Memory B cell (primary cell): ENCODE data around the gene PFAS.
"Not testable (repeated sequence)": the region's sequence is repeated elsewhere in the genome, so short reads cannot be mapped to it uniquely, and the experiment has no call there.

ENCODE experiments used
- ATAC-seq: fragments of 150-1000 bp; cut with Tn5 transposase; 2 replicates; pipeline ENCODE4 v1.10.0; 2021; ENCODE audit warnings: low read depth, mild to moderate bottlenecking, moderate library complexity
- DNase-seq, 2 donors: peaks; one replicate each; pipeline ENCODE4 v3.0.0; 2022; ENCODE audit warnings: low spot score in 2 of 2
- H3K27ac Mint-ChIP-seq: one replicate; pipeline ENCODE4 v1.8.0; 2022; ENCODE audit warnings: mild to moderate bottlenecking, moderate library complexity, mixed read lengths
- H3K27me3 Mint-ChIP-seq: one replicate; pipeline ENCODE4 v1.8.0; 2022; ENCODE audit warnings: mixed read lengths
- H3K36me3 Mint-ChIP-seq: one replicate; pipeline ENCODE4 v1.8.0; 2022; ENCODE audit warnings: mild to moderate bottlenecking, mixed read lengths
- H3K4me1 Mint-ChIP-seq: one replicate; pipeline ENCODE4 v1.8.0; 2022; ENCODE audit warnings: mixed read lengths
- H3K4me3 Mint-ChIP-seq: one replicate; pipeline ENCODE4 v1.8.0; 2022; ENCODE audit warnings: mild to moderate bottlenecking, moderate library complexity, mixed read lengths
- H3K9me3 Mint-ChIP-seq: one replicate; pipeline ENCODE4 v1.8.0; 2022; ENCODE audit warnings: mixed read lengths

The PFAS gene

DNA sequence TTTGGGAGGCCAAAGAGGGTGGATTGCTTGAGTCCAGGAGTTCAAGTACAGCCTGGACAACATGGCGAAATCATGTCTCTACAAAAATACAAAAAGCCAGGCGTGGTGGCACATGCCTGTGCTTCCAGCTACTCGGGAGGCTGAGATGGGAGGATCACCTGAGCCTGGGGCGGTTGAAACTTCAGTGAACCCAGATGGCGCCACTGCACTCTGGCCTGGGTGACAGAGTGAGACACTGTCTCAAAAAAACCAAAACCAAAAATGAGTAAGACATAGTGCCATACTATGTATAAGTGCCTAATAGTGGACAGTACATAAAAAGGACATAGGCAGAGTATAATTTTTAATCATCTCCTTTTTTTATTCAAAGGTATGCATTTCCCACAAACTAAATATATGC lies 5.3 kb upstream of the PFAS start:
- Mint-ChIP-seq H3K9me3 (no peaks in the 10 kb centered on the region), H3K27me3 (no peaks in the 10 kb centered on the region), H3K27ac (peak overlapping the region; percentile 47), H3K4me1 (peaks cover 27% of the 10 kb centered on the region), H3K4me3 (no peak overlapping the region), H3K36me3 (peaks cover 20% of the 10 kb centered on the region)
- ATAC-seq (no peak), DNase-seq (no peak)

DNA sequence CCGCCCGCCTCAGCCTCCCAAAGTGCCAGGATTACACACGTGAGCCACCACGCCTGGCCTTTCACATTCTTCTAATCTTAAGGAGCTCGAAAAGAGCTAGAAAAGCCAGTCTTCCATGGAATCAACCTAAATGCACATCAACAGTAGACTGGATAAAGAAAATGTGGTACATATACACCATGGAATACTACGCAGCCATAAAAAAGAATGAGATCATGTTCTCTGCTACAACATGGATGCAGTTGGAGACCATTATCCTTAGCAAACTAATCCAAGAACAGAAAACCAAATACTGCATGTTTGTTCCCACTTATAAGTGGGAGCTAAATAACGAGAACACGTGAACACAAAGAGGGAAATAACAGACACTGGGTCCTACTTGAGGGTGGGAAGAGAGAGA lies 4.3 kb upstream of the PFAS start:
- no peaks in the 10 kb centered on the region for H3K27me3 Mint-ChIP-seq
- H3K9me3 Mint-ChIP-seq: no peaks in the 10 kb centered on the region
- H3K4me3 Mint-ChIP-seq: no peak overlapping the region
- DNase-seq (no peak), ATAC-seq (no peak)
- peaks cover 18% of the 10 kb centered on the region for H3K36me3 Mint-ChIP-seq
- H3K27ac Mint-ChIP-seq: peak overlapping the region; percentile 80
- peaks cover 31% of the 10 kb centered on the region for H3K4me1 Mint-ChIP-seq

DNA sequence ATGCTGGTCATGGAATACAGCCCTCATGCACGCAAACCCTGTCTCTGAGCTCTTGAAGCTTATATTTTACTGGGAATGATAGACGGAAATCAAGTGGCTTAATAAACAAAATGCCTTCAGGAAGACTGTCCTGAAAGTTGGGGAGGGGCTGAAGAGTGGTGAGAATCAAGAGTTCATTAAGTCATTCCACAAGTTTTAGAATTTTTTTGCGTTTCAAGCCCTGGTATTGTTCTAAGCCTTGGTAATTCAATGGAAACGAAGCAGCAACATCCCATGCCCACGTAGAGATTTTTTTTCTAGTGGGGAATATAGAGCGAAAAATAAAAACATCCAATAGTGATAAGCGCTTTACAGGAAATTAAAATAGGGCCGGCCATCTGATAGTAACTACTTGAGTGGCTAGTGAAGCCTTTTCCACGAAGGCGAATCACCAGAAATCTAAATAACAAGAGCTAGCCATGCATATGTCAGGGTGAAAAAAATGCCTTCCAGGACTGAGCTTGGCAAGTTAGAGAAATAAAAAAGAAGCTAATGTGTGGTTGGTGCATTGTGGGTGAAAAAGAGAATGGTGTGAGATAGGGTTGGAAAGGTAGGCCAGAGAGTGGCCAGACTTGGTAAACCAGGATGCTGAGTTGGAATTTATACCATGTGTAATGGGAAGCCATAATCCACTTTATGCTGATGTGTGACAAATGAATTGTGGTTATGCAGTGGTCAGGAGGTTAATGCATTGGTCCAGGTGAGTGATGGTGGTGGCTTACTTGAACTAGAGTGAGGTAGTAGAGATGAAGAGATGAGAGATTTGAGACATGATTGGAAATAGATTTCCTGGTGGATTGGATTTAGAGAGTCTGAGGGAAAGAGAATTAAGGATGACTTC lies 772 bp downstream of the PFAS start:
- Mint-ChIP-seq H3K36me3 (peaks cover 9% of the 10 kb centered on the region), H3K27ac (peak overlapping the region; percentile 100), H3K9me3 (no peaks in the 10 kb centered on the region), H3K4me3 (peak overlapping the region; percentile 98), H3K27me3 (no peaks in the 10 kb centered on the region), H3K4me1 (peaks cover 26% of the 10 kb centered on the region)
- ATAC-seq (no peak), DNase-seq (no peak)

DNA sequence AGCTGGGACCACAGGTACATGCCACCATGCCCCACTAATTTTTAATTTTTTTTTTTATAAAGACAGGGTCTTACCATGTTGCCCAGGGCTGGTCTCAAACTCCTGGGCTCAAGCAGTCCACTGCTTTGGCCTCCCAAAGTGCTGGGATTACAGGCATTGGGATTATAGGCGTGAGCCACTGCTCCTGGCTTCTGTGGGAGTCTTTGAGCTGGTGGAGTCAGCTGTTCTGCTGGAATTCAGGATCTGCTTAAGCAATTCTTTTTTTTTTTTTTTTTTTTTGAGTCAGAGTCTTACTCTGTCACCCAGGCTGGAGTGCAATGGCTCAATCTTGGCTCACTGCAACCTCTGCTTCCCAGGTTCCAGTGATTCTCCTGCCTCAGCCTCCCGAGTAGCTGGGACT lies 2.3 kb downstream of the PFAS start:
- Mint-ChIP-seq H3K4me1 (peaks cover 18% of the 10 kb centered on the region), H3K36me3 (peaks cover 11% of the 10 kb centered on the region)
- H3K27ac Mint-ChIP-seq, H3K4me3 Mint-ChIP-seq, H3K9me3 Mint-ChIP-seq, DNase-seq, ATAC-seq, H3K27me3 Mint-ChIP-seq: not testable (repeated sequence)

DNA sequence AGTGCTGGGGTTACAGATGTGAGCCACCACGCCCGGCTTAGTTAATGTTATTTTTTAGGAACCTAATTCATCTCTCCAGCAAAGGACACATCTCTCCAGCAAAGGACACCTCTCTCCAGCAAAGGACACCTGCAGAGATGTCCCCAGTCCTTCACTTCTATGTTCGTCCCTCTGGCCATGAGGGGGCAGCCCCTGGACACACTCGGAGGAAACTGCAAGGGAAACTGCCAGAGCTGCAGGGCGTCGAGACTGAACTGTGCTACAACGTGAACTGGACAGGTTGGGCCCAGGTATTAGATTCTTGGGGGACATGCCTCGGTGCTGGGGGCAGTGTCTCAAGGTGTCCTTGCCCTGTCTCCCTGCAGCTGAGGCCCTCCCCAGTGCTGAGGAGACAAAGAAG lies 4.7 kb downstream of the PFAS start:
- Mint-ChIP-seq H3K27me3 (no peaks in the 10 kb centered on the region), H3K4me3 (no peak overlapping the region), H3K9me3 (no peaks in the 10 kb centered on the region), H3K4me1 (peaks cover 14% of the 10 kb centered on the region), H3K27ac (no peak overlapping the region), H3K36me3 (peaks cover 13% of the 10 kb centered on the region)
- DNase-seq (no peak), ATAC-seq (no peak)

DNA sequence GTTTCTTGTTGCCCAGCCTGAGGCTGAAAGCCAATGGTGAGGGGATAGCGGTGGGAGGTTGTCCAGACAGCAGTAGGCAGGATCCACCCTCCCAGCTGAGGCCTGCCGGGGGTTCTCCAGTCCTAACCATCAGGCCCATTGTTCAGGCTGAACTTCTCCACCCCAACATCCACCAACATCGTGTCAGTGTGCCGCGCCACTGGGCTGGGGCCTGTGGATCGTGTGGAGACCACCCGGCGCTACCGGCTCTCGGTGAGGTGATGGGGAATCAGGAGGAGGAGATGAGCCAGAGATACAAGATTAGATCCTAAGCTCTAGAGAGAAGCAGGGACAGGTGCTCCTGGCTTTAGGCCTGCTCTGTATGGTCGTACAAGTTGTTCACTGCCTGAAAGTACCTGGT lies 5.8 kb downstream of the PFAS start:
- no peak for ATAC-seq

DNA sequence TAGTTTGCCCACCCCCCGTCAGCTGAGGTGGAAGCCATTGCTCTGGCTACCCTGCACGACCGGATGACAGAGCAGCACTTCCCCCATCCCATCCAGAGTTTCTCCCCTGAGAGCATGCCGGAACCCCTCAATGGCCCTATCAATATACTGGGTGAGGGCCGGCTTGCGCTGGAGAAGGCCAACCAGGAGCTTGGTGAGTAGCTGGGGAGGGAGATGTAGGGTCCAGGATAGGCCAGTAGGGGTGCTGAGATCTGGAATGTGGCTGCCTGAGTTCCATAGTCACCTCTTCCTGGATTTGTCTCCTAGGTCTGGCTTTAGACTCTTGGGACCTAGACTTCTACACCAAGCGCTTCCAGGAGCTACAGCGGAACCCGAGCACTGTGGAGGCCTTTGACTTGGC lies 6.4 kb downstream of the PFAS start:
- DNase-seq: no peak
- Mint-ChIP-seq H3K4me3 (no peak overlapping the region), H3K27ac (no peak overlapping the region), H3K36me3 (peaks cover 13% of the 10 kb centered on the region), H3K4me1 (peaks cover 3% of the 10 kb centered on the region), H3K27me3 (no peaks in the 10 kb centered on the region), H3K9me3 (no peaks in the 10 kb centered on the region)
- no peak for ATAC-seq

More for the DNA sequence above, 5.8 kb downstream of the PFAS start:
- no peak overlapping the region for H3K27ac Mint-ChIP-seq
- H3K27me3 Mint-ChIP-seq: no peaks in the 10 kb centered on the region
- H3K4me3 Mint-ChIP-seq: no peak overlapping the region
- H3K9me3 Mint-ChIP-seq: no peaks in the 10 kb centered on the region
- peaks cover 9% of the 10 kb centered on the region for H3K4me1 Mint-ChIP-seq
- no peak for DNase-seq
- H3K36me3 Mint-ChIP-seq: peaks cover 13% of the 10 kb centered on the region

DNA sequence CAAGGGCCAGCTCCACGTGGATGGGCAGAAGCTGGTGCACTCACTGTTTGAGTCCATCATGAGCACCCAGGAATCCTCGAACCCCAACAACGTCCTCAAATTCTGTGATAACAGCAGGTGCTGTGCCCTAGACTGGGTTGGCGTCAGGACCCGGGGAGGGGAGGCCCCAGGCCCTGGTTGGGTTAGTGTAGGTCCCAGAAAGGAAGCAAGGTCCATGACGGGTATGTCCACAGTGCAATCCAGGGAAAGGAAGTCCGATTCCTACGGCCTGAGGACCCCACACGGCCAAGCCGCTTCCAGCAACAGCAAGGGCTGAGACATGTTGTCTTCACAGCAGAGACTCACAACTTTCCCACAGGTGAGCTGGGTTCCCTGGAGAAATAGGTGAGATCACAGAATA lies 7.2 kb downstream of the PFAS start:
- H3K4me3 Mint-ChIP-seq: no peak overlapping the region
- H3K9me3 Mint-ChIP-seq: no peaks in the 10 kb centered on the region
- no peak overlapping the region for H3K27ac Mint-ChIP-seq
- H3K36me3 Mint-ChIP-seq: peaks cover 20% of the 10 kb centered on the region
- H3K27me3 Mint-ChIP-seq: no peaks in the 10 kb centered on the region
- no peaks in the 10 kb centered on the region for H3K4me1 Mint-ChIP-seq
- no peak for DNase-seq
- no peak for ATAC-seq

DNA sequence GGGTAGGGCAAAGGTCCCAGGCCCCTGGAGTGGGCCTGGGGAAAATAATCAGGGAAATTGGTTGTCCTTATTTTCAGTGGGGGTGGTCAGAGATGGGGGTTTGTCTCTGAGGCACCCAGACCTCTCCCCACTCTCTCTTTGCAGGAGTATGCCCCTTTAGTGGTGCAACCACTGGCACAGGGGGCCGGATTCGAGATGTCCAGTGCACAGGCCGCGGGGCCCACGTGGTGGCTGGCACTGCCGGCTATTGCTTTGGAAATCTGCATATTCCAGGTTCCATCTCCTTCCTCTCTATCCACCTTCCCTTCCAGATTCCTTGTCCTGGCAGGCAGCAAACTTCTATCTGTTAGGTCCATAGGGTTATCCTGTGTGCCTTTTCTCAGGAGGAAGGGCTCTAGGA lies 7.6 kb downstream of the PFAS start:
- no peaks in the 10 kb centered on the region for H3K4me1 Mint-ChIP-seq
- H3K27me3 Mint-ChIP-seq: no peaks in the 10 kb centered on the region
- no peak overlapping the region for H3K27ac Mint-ChIP-seq
- peaks cover 20% of the 10 kb centered on the region for H3K36me3 Mint-ChIP-seq
- H3K4me3 Mint-ChIP-seq: no peak overlapping the region
- no peaks in the 10 kb centered on the region for H3K9me3 Mint-ChIP-seq
- ATAC-seq (no peak), DNase-seq (no peak)

DNA sequence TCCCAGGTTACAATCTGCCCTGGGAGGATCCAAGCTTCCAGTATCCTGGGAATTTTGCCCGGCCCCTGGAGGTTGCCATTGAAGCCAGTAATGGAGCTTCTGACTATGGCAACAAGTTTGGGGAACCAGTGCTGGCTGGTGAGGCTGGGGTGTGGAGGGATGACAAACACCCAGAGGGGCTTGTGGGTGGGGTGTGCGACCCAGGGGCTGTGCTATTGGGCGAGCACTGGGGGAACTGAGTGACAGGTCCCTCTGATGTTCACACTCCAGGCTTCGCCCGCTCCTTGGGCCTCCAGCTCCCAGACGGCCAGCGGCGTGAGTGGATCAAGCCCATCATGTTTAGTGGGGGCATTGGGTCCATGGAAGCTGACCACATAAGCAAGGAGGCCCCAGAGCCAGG lies 8.7 kb downstream of the PFAS start:
- peaks cover 24% of the 10 kb centered on the region for H3K36me3 Mint-ChIP-seq
- H3K4me1 Mint-ChIP-seq: no peaks in the 10 kb centered on the region
- DNase-seq (no peak), ATAC-seq (no peak)
- H3K27ac Mint-ChIP-seq: no peak overlapping the region
- H3K9me3 Mint-ChIP-seq: no peaks in the 10 kb centered on the region
- H3K4me3 Mint-ChIP-seq: no peak overlapping the region
- no peaks in the 10 kb centered on the region for H3K27me3 Mint-ChIP-seq

DNA sequence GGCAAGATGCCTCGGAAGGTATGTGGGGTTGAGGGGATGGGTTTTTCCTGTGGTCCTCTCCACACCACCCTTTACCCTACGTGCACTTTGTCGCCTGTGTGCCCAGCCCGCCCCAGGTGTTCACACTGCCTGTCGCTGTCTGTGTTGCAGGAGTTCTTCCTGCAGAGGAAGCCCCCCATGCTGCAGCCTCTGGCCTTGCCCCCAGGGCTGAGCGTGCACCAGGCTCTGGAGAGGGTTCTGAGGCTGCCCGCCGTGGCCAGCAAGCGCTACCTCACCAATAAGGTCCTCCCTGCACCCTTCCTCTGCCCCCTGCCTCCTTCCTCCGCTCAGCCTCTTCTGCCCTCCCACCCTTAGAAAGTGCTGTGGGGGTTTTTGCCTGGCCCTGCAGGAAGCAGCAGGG lies 15.2 kb downstream of the PFAS start:
- ATAC-seq: no peak
- Mint-ChIP-seq H3K27ac (no peak overlapping the region), H3K27me3 (no peaks in the 10 kb centered on the region), H3K9me3 (no peaks in the 10 kb centered on the region), H3K4me1 (no peaks in the 10 kb centered on the region), H3K36me3 (peaks cover 35% of the 10 kb centered on the region), H3K4me3 (no peak overlapping the region)
- no peak for DNase-seq

DNA sequence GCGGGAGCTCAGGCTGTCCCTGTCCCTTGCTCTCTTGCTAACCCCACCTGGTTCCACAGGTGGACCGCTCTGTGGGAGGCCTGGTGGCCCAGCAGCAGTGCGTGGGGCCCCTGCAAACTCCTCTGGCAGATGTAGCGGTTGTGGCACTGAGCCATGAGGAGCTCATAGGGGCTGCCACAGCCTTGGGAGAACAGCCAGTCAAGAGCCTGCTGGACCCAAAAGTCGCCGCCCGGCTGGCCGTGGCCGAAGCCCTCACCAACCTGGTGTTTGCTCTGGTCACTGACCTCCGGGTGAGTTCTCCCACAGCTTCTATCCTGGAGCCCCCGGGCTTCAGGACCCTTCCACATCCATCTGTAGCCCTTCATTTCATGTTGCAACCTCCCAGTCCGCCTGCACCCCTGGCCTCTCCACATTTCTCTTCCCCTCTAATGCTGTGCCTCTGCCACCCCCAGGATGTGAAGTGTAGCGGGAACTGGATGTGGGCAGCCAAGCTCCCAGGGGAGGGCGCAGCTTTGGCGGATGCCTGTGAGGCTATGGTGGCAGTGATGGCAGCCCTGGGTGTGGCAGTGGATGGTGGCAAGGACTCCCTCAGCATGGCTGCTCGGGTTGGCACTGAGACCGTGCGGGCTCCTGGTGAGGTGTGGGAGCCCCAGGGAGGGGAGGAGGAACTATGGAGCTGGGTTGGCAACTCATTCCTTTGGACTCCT lies 15.9 kb downstream of the PFAS start:
- no peaks in the 10 kb centered on the region for H3K9me3 Mint-ChIP-seq
- no peaks in the 10 kb centered on the region for H3K4me1 Mint-ChIP-seq
- peaks cover 35% of the 10 kb centered on the region for H3K36me3 Mint-ChIP-seq
- DNase-seq: no peak
- no peak for ATAC-seq
- no peak overlapping the region for H3K4me3 Mint-ChIP-seq
- no peaks in the 10 kb centered on the region for H3K27me3 Mint-ChIP-seq
- no peak overlapping the region for H3K27ac Mint-ChIP-seq

DNA sequence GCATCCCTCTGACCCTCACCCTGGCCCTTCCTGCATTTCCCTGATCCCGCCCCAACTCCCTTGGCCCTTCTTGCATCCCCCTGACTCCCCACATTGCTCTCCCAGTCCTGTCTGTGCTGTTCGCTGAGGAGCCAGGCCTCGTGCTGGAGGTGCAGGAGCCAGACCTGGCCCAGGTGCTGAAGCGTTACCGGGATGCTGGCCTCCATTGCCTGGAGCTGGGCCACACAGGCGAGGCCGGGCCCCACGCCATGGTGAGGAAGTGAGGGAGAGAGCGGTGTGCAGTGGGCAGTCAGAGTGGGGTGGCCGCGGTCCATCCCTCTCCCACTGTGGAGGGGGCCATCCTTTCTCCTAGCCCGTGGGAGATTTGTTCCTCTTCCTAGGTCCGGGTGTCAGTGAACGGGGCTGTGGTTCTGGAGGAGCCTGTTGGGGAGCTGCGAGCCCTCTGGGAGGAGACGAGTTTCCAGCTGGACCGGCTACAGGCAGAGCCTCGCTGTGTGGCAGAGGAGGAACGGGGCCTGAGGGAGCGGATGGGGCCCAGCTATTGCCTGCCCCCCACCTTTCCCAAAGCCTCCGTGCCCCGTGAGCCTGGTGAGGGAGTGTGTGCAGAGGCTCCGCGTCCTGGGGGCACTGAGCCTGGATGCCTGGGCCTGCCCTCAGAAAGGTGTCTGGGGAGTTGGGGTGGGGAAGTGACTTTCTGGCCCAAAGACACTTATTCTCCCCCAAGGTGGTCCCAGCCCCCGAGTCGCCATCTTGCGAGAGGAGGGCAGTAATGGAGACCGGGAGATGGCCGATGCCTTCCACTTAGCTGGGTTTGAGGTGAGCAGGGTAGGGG lies 17.8 kb downstream of the PFAS start:
- Mint-ChIP-seq H3K4me1 (no peaks in the 10 kb centered on the region), H3K9me3 (no peaks in the 10 kb centered on the region), H3K36me3 (peaks cover 33% of the 10 kb centered on the region), H3K27me3 (no peaks in the 10 kb centered on the region), H3K4me3 (no peak overlapping the region), H3K27ac (no peak overlapping the region)
- DNase-seq (no peak), ATAC-seq (no peak)
